ENCODE data around the gene FILIP1L. TPM values are rescaled to one million over a fixed set of nuclear protein-coding genes. Genes with fewer than 3 reads are reported as not detected.

FILIP1L gene
- total RNA-seq, 4 donors from 2014 or later: 87.1 to 115 (median 99.6) TPM

GRCh38 chr3:99980606-99981005, 133.7 kb downstream of the FILIP1L start:
- H3K36me3 ChIP-seq: no peaks in the 10 kb centered on the region
- peaks cover 18 to 20% of the 10 kb centered on the region in 2 donors for H3K4me1 ChIP-seq
- H3K9me3 ChIP-seq: no peaks in the 10 kb centered on the region
- H3K27me3 ChIP-seq: no peaks in the 10 kb centered on the region
- in situ Hi-C loops (cut with MboI; ENCODE audit: low sequenced_read_pairs in 4 of 4) (no loop called here), intact Hi-C loops (cut with DNase I; ENCODE audit: low total_unique reads) (no loop called here)
- H3K27ac ChIP-seq: peak overlapping the region; percentile 35 to 66 (median 51)
- no peak for DNase-seq
- H3K4me3 ChIP-seq: no peak overlapping the region
- TF ChIP-seq, protein P1, sequence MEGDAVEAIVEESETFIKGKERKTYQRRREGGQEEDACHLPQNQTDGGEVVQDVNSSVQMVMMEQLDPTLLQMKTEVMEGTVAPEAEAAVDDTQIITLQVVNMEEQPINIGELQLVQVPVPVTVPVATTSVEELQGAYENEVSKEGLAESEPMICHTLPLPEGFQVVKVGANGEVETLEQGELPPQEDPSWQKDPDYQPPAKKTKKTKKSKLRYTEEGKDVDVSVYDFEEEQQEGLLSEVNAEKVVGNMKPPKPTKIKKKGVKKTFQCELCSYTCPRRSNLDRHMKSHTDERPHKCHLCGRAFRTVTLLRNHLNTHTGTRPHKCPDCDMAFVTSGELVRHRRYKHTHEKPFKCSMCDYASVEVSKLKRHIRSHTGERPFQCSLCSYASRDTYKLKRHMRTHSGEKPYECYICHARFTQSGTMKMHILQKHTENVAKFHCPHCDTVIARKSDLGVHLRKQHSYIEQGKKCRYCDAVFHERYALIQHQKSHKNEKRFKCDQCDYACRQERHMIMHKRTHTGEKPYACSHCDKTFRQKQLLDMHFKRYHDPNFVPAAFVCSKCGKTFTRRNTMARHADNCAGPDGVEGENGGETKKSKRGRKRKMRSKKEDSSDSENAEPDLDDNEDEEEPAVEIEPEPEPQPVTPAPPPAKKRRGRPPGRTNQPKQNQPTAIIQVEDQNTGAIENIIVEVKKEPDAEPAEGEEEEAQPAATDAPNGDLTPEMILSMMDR (IDR thresholded peaks at IDR 0.05 in 4 of 5, conservative IDR thresholded peaks at IDR 0.05 in 1 of 5): no peak
- TF ChIP-seq POLR2A (IDR thresholded peaks at IDR 0.05): no peak
- no peak for ATAC-seq

DNA sequence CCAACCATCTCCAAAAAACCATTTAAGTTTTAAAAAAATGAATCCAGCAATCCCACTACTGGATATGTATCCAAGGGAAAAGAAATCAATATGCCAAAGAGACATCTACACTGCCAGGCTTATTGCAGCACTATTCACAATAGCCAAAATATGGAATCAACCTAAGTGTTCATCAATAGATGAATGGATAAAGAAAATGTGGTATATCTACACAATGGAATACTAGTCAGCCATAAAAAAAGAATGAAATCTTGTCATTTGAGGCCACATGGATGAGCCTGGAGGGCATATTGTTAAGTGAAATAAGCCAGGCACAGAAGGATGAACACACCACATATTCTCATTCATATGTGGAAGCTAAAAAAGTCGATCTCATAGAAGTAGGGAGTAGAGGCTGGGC, 136.1 kb downstream of the FILIP1L start:
- DNase-seq (no peak), ATAC-seq (no peak)
- H3K9me3 ChIP-seq: no peaks in the 10 kb centered on the region
- in situ Hi-C loops (cut with MboI; ENCODE audit: low sequenced_read_pairs in 4 of 4) (no loop called here), intact Hi-C loops (cut with DNase I; ENCODE audit: low total_unique reads) (no loop called here)
- no peak overlapping the region for H3K4me3 ChIP-seq
- no peaks in the 10 kb centered on the region for H3K36me3 ChIP-seq
- no peaks in the 10 kb centered on the region for H3K27me3 ChIP-seq
- peak overlapping the region in 3 of 4 donors; percentile 30 to 66 (median 48) for H3K27ac ChIP-seq
- TF ChIP-seq, protein P1 (IDR thresholded peaks at IDR 0.05 in 4 of 5, conservative IDR thresholded peaks at IDR 0.05 in 1 of 5): no peak
- no peak for TF ChIP-seq POLR2A (IDR thresholded peaks at IDR 0.05)
- H3K4me1 ChIP-seq: peaks cover 23 to 29% of the 10 kb centered on the region in 2 donors

- no peaks in the 10 kb centered on the region for H3K36me3 ChIP-seq
- H3K9me3 ChIP-seq: no peaks in the 10 kb centered on the region
- in situ Hi-C loops (cut with MboI; ENCODE audit: low sequenced_read_pairs in 4 of 4) (no loop called here), intact Hi-C loops (cut with DNase I; ENCODE audit: low total_unique reads) (no loop called here)
- H3K4me1 ChIP-seq: peaks cover 38 to 45% of the 10 kb centered on the region in 2 donors
- ATAC-seq (no peak), DNase-seq (no peak)
- H3K4me3 ChIP-seq: no peak overlapping the region
- TF ChIP-seq POLR2A (IDR thresholded peaks at IDR 0.05): no peak
- TF ChIP-seq, protein P1 (IDR thresholded peaks at IDR 0.05 in 4 of 5, conservative IDR thresholded peaks at IDR 0.05 in 1 of 5): no peak
- H3K27ac ChIP-seq: peak overlapping the region in 2 of 4 donors; percentile 12 to 66
- H3K27me3 ChIP-seq: no peaks in the 10 kb centered on the region
These were observed 137.7 kb downstream of the FILIP1L start for GRCh38 chr3:99976584-99976983.

- no peaks in the 10 kb centered on the region for H3K27me3 ChIP-seq
- no peak for DNase-seq
- no peak for TF ChIP-seq POLR2A (IDR thresholded peaks at IDR 0.05)
- TF ChIP-seq, protein P1 (IDR thresholded peaks at IDR 0.05 in 4 of 5, conservative IDR thresholded peaks at IDR 0.05 in 1 of 5): no peak
- H3K4me3 ChIP-seq: no peak overlapping the region
- ATAC-seq: no peak
- in situ Hi-C loops (cut with MboI; ENCODE audit: low sequenced_read_pairs in 4 of 4): no loop called here
- peak overlapping the region in 3 of 4 donors; percentile 74 to 84 (median 75) for H3K27ac ChIP-seq
- H3K36me3 ChIP-seq: no peaks in the 10 kb centered on the region
- intact Hi-C loops (cut with DNase I; ENCODE audit: low total_unique reads): loop anchor here (5.0 kb wide), 2 partner anchors 52 to 137 kb away; partner anchors contain the start of gene FILIP1L
- peaks cover 43 to 45% of the 10 kb centered on the region in 2 donors for H3K4me1 ChIP-seq
- no peaks in the 10 kb centered on the region for H3K9me3 ChIP-seq
These were observed 139.3 kb downstream of the FILIP1L start for GRCh38 chr3:99974989-99975388.
